HEK293 (cell line): ENCODE results near the gene CHST1.

Experiments
- CTCF ChIA-PET: fragments of 350-600 bp; formaldehyde crosslinking; extraction: SDS; loops from one replicate; lab custom pipeline; 2021; ENCODE audit warnings: antibody characterized with exemption; lab: Yijun Ruan, JAX
- POLR2A ChIA-PET: fragments of 300-600 bp; formaldehyde crosslinking; extraction: SDS; loops from one replicate; lab custom pipeline; 2020; ENCODE audit warnings: antibody characterized with exemption, inconsistent platforms; lab: Yijun Ruan, JAX
- H3K27ac ChIP-seq: fragments of 200-500 bp; sonication (Bioruptor generic); 2 replicates; pipeline ENCODE4 v1.5.1; 2014; ENCODE audit warnings: low read depth, low read length, control low read depth, inconsistent platforms; ENCODE audit errors: extremely low read depth
- H3K36me3 ChIP-seq, 2 experiments: fragments of 200-500 bp in 1 of 2; sonication (Bioruptor generic) in 1 of 2; 1 replicate in 1 of 2; 2 replicates in 1 of 2; pipeline ENCODE4 v1.5.1; 2014 to 2017; ENCODE audit warnings: inconsistent platforms in 2 of 2, low read length in 2 of 2; ENCODE audit not compliant: control insufficient read depth in 2 of 2, insufficient read depth in 1 of 2
- H3K4me1 ChIP-seq: fragments of 200-500 bp; sonication (Bioruptor generic); 2 replicates; pipeline ENCODE4 v1.5.1; 2014; ENCODE audit warnings: mild to moderate bottlenecking, low read length, inconsistent platforms; ENCODE audit not compliant: control insufficient read depth, insufficient read depth
- H3K4me3 ChIP-seq: 2 replicates; pipeline ENCODE4 v1.5.1; 2011; ENCODE audit warnings: low read depth, mild to moderate bottlenecking, control low read depth, low read length, moderate library complexity
- H3K9me3 ChIP-seq: fragments of 200-500 bp; sonication (Bioruptor generic); 2 replicates; pipeline ENCODE4 v1.5.1; 2014; ENCODE audit warnings: low read depth, low read length, inconsistent platforms; ENCODE audit not compliant: control insufficient read depth, insufficient read depth
- KLF9 ChIP-seq: fragments of 450-650 bp; formaldehyde crosslinking; IDR thresholded peaks from 2 replicates; pipeline ENCODE4 v1.5.1; 2016; ENCODE audit warnings: missing biosample characterization, missing genetic modification characterization, low read depth
- MYNN ChIP-seq: fragments of 450-650 bp; formaldehyde crosslinking; IDR thresholded peaks from 2 replicates; pipeline ENCODE4 v1.5.1; 2016; ENCODE audit warnings: missing biosample characterization, missing genetic modification characterization, borderline replicate concordance
- OSR2 ChIP-seq: fragments of 450-650 bp; formaldehyde crosslinking; IDR thresholded peaks from 2 replicates; pipeline ENCODE4 v1.5.1; 2016; ENCODE audit warnings: missing biosample characterization, missing genetic modification characterization
- YY1 ChIP-seq: fragments of 450-650 bp; formaldehyde crosslinking; IDR thresholded peaks from 2 replicates; pipeline ENCODE4 v1.5.1; 2018; ENCODE audit warnings: missing biosample characterization, missing genetic modification characterization
- ZEB2 ChIP-seq: fragments of 450-650 bp; formaldehyde crosslinking; IDR thresholded peaks from 2 replicates; pipeline ENCODE4 v1.5.1; 2016; ENCODE audit warnings: missing biosample characterization, missing genetic modification characterization
- ZFP3 ChIP-seq: fragments of 450-650 bp; formaldehyde crosslinking; IDR thresholded peaks from 2 replicates; pipeline ENCODE4 v1.5.1; 2016; ENCODE audit warnings: low read depth, missing biosample characterization, missing genetic modification characterization
- ZIC2 ChIP-seq: fragments of 450-650 bp; formaldehyde crosslinking; IDR thresholded peaks from 2 replicates; pipeline ENCODE4 v1.5.1; 2016; ENCODE audit warnings: missing biosample characterization, missing genetic modification characterization
- ZNF10 ChIP-seq: fragments of 450-650 bp; formaldehyde crosslinking; IDR thresholded peaks from 2 replicates; pipeline ENCODE4 v1.5.1; 2017; ENCODE audit warnings: missing biosample characterization, missing genetic modification characterization
- ZNF175 ChIP-seq: fragments of 450-650 bp; formaldehyde crosslinking; IDR thresholded peaks from 2 replicates; pipeline ENCODE4 v1.5.1; 2016; ENCODE audit warnings: missing biosample characterization, missing genetic modification characterization
- ZNF2 ChIP-seq: fragments of 450-650 bp; formaldehyde crosslinking; IDR thresholded peaks from 2 replicates; pipeline ENCODE4 v1.5.1; 2016; ENCODE audit warnings: missing biosample characterization, missing genetic modification characterization
- ZNF324 ChIP-seq: fragments of 450-650 bp; formaldehyde crosslinking; IDR thresholded peaks from 2 replicates; pipeline ENCODE4 v1.5.1; 2016; ENCODE audit warnings: missing biosample characterization, missing genetic modification characterization
- ZNF341 ChIP-seq: fragments of 450-650 bp; formaldehyde crosslinking; IDR thresholded peaks from 2 replicates; pipeline ENCODE4; 2016; ENCODE audit warnings: low read depth, missing biosample characterization, missing genetic modification characterization
- ZNF350 ChIP-seq: fragments of 450-650 bp; formaldehyde crosslinking; IDR thresholded peaks from 2 replicates; pipeline ENCODE4 v1.5.0; 2017; ENCODE audit warnings: missing biosample characterization, mild to moderate bottlenecking, missing genetic modification characterization
- ZNF426 ChIP-seq: fragments of 450-650 bp; formaldehyde crosslinking; IDR thresholded peaks from 2 replicates; pipeline ENCODE4 v1.5.1; 2017; ENCODE audit warnings: missing biosample characterization, missing genetic modification characterization, mild to moderate bottlenecking, inconsistent platforms, moderate library complexity
- ZNF549 ChIP-seq: fragments of 450-650 bp; IDR thresholded peaks from 2 replicates; pipeline ENCODE4 v1.5.1; 2018; ENCODE audit warnings: missing biosample characterization, missing genetic modification characterization, mild to moderate bottlenecking, inconsistent platforms, moderate library complexity
- ZNF558 ChIP-seq: fragments of 450-650 bp; formaldehyde crosslinking; IDR thresholded peaks from 2 replicates; pipeline ENCODE4 v1.5.1; 2016; ENCODE audit warnings: missing biosample characterization, missing genetic modification characterization
- ZNF596 ChIP-seq: fragments of 450-650 bp; IDR thresholded peaks from 2 replicates; pipeline ENCODE4 v1.5.0; 2018; ENCODE audit warnings: missing biosample characterization, mild to moderate bottlenecking, missing genetic modification characterization, moderate library complexity
- ZNF600 ChIP-seq: fragments of 450-650 bp; formaldehyde crosslinking; IDR thresholded peaks from 2 replicates; pipeline ENCODE4 v1.5.1; 2016; ENCODE audit warnings: missing biosample characterization, missing genetic modification characterization
- TF ChIP-seq, protein P1 (sequence below): fragments of 450-650 bp; formaldehyde crosslinking; IDR thresholded peaks from 2 replicates; pipeline ENCODE4 v1.5.1; 2016; ENCODE audit warnings: missing biosample characterization, missing genetic modification characterization, borderline replicate concordance
- TF ChIP-seq, protein P2 (sequence below): fragments of 450-650 bp; formaldehyde crosslinking; IDR thresholded peaks from 2 replicates; pipeline ENCODE4 v1.5.0; 2017; ENCODE audit warnings: missing biosample characterization, missing genetic modification characterization, borderline replicate concordance
- TF ChIP-seq, protein P3 (sequence below): fragments of 450-650 bp; formaldehyde crosslinking; IDR thresholded peaks from 2 replicates; pipeline ENCODE4 v1.5.1; 2017; ENCODE audit warnings: missing biosample characterization, missing genetic modification characterization
- TF ChIP-seq, protein P4 (sequence below): fragments of 450-650 bp; formaldehyde crosslinking; IDR thresholded peaks from 2 replicates; pipeline ENCODE4 v1.5.1; 2017; ENCODE audit warnings: missing biosample characterization, missing genetic modification characterization
- TF ChIP-seq, protein P5 (sequence below): fragments of 450-650 bp; formaldehyde crosslinking; IDR thresholded peaks from 2 replicates; pipeline ENCODE4 v1.5.1; 2016; ENCODE audit warnings: missing biosample characterization, missing genetic modification characterization
- TF ChIP-seq, protein P6 (sequence below): fragments of 450-650 bp; formaldehyde crosslinking; IDR thresholded peaks from 2 replicates; pipeline ENCODE4 v1.5.1; 2016; ENCODE audit warnings: missing biosample characterization, missing genetic modification characterization

Gene CHST1

DNA sequence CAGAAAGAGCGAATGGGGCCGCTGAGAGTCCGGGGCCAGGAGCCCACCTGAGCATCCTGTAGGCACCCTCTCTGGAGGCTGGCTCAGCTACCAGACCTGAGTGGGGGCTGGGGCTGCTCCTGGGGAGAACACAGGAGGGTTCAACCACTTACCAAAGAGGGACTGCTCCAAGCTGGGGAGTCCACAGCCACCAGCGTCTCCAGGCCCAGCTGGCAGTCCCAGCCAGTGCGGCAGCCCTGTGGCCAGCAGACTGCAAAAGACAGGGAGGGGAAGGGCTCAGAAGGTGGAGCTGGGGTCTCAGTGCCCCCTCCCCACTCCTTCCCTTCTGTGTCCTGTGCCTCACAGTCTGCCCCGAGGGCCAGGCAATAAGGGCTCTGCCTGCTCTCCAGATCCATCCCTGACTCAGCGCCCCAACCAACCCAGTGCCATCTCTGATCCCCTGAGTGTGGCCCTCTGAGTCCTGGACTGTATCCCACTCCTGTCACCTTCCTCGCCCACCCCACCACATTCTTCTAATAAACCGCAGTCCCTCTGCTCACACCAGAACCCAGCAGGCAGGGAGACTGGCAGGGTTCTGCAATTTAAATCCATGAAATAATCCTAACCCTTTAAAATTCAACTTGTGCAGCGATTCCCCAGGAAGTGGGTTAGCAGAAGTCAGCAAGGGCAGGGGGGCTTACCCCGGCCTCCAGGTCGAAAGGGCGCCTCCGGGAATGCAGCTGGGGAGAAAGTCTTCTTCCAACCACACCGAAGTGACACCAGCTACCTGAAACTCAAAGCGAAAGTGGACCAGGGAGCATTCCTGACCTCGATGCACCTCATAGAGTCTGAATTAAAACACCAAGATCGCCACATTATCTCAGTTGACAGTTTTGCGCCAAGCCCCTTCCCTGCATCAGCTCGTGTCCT lies 13.3 kb downstream of the CHST1 start:
- CTCF ChIA-PET: interaction anchor here (0.8 to 6.8 kb wide), 3 partner anchors 10 to 279 kb away, joined by 3 to 97 read pairs (median 5); no protein-coding TSS in a partner anchor
- no peaks in the 10 kb centered on the region for H3K4me1 ChIP-seq
- POLR2A ChIA-PET: no interaction called here

DNA sequence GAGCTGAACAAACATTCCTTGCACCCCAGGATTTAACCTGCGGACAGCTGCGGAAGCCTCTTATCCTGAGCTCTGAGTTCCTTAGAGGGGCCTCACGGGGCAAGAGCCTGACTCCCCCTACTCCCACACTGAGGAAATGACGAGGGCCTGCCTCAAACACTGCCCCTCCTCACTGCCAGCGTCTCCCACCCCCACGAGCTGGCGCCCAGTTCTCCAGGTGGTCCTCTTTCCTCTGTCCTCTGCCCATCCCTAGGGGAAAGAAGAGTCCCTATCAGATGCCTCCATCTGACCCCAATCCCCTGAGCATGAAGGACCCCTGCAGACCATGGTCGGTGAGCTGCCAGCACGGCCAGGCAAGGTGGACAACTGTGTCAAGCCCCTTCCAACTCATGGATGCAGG lies 14.3 kb downstream of the CHST1 start:
- H3K36me3 ChIP-seq: no peaks in the 10 kb centered on the region
- ChIA-PET CTCF (no interaction called here), POLR2A (no interaction called here)
- H3K4me3 ChIP-seq: no peak overlapping the region
- no peak overlapping the region for H3K27ac ChIP-seq
- H3K4me1 ChIP-seq: no peaks in the 10 kb centered on the region
- H3K9me3 ChIP-seq: no peaks in the 10 kb centered on the region
- TF ChIP-seq MYNN (no peak), ZNF2 (no peak), ZNF341 (tag by site-specific recombination) (no peak), ZNF175 (tag by site-specific recombination) (no peak), ZEB2 (tag by site-specific recombination) (no peak), ZNF426 (tag by site-specific recombination) (no peak), ZNF10 (tag by site-specific recombination) (no peak), OSR2 (tag by site-specific recombination) (no peak), KLF9 (tag by site-specific recombination) (no peak)
- TF ChIP-seq, protein P1, sequence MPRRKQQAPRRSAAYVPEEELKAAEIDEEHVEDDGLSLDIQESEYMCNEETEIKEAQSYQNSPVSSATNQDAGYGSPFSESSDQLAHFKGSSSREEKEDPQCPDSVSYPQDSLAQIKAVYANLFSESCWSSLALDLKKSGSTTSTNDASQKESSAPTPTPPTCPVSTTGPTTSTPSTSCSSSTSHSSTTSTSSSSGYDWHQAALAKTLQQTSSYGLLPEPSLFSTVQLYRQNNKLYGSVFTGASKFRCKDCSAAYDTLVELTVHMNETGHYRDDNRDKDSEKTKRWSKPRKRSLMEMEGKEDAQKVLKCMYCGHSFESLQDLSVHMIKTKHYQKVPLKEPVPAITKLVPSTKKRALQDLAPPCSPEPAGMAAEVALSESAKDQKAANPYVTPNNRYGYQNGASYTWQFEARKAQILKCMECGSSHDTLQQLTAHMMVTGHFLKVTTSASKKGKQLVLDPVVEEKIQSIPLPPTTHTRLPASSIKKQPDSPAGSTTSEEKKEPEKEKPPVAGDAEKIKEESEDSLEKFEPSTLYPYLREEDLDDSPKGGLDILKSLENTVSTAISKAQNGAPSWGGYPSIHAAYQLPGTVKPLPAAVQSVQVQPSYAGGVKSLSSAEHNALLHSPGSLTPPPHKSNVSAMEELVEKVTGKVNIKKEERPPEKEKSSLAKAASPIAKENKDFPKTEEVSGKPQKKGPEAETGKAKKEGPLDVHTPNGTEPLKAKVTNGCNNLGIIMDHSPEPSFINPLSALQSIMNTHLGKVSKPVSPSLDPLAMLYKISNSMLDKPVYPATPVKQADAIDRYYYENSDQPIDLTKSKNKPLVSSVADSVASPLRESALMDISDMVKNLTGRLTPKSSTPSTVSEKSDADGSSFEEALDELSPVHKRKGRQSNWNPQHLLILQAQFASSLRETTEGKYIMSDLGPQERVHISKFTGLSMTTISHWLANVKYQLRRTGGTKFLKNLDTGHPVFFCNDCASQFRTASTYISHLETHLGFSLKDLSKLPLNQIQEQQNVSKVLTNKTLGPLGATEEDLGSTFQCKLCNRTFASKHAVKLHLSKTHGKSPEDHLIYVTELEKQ (tag by site-specific recombination): no peak
- TF ChIP-seq, protein P2, sequence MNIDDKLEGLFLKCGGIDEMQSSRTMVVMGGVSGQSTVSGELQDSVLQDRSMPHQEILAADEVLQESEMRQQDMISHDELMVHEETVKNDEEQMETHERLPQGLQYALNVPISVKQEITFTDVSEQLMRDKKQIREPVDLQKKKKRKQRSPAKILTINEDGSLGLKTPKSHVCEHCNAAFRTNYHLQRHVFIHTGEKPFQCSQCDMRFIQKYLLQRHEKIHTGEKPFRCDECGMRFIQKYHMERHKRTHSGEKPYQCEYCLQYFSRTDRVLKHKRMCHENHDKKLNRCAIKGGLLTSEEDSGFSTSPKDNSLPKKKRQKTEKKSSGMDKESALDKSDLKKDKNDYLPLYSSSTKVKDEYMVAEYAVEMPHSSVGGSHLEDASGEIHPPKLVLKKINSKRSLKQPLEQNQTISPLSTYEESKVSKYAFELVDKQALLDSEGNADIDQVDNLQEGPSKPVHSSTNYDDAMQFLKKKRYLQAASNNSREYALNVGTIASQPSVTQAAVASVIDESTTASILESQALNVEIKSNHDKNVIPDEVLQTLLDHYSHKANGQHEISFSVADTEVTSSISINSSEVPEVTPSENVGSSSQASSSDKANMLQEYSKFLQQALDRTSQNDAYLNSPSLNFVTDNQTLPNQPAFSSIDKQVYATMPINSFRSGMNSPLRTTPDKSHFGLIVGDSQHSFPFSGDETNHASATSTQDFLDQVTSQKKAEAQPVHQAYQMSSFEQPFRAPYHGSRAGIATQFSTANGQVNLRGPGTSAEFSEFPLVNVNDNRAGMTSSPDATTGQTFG: no peak
- TF ChIP-seq, protein P3, sequence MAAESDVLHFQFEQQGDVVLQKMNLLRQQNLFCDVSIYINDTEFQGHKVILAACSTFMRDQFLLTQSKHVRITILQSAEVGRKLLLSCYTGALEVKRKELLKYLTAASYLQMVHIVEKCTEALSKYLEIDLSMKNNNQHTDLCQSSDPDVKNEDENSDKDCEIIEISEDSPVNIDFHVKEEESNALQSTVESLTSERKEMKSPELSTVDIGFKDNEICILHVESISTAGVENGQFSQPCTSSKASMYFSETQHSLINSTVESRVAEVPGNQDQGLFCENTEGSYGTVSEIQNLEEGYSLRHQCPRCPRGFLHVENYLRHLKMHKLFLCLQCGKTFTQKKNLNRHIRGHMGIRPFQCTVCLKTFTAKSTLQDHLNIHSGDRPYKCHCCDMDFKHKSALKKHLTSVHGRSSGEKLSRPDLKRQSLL (tag by site-specific recombination): no peak

More for the DNA sequence above, 13.3 kb downstream of the CHST1 start:
- TF ChIP-seq ZIC2 (tag by site-specific recombination) (no peak), KLF9 (tag by site-specific recombination) (no peak), ZNF324 (no peak), ZNF549 (tag by site-specific recombination) (no peak), ZNF350 (no peak), ZFP3 (tag by site-specific recombination) (no peak), YY1 (tag by site-specific recombination) (no peak), ZNF10 (tag by site-specific recombination) (no peak), ZNF558 (no peak), ZNF600 (tag by site-specific recombination) (no peak), ZNF596 (tag by site-specific recombination) (no peak)
- TF ChIP-seq, protein P4, sequence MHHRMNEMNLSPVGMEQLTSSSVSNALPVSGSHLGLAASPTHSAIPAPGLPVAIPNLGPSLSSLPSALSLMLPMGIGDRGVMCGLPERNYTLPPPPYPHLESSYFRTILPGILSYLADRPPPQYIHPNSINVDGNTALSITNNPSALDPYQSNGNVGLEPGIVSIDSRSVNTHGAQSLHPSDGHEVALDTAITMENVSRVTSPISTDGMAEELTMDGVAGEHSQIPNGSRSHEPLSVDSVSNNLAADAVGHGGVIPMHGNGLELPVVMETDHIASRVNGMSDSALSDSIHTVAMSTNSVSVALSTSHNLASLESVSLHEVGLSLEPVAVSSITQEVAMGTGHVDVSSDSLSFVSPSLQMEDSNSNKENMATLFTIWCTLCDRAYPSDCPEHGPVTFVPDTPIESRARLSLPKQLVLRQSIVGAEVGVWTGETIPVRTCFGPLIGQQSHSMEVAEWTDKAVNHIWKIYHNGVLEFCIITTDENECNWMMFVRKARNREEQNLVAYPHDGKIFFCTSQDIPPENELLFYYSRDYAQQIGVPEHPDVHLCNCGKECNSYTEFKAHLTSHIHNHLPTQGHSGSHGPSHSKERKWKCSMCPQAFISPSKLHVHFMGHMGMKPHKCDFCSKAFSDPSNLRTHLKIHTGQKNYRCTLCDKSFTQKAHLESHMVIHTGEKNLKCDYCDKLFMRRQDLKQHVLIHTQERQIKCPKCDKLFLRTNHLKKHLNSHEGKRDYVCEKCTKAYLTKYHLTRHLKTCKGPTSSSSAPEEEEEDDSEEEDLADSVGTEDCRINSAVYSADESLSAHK (tag by site-specific recombination): no peak
- TF ChIP-seq, protein P5, sequence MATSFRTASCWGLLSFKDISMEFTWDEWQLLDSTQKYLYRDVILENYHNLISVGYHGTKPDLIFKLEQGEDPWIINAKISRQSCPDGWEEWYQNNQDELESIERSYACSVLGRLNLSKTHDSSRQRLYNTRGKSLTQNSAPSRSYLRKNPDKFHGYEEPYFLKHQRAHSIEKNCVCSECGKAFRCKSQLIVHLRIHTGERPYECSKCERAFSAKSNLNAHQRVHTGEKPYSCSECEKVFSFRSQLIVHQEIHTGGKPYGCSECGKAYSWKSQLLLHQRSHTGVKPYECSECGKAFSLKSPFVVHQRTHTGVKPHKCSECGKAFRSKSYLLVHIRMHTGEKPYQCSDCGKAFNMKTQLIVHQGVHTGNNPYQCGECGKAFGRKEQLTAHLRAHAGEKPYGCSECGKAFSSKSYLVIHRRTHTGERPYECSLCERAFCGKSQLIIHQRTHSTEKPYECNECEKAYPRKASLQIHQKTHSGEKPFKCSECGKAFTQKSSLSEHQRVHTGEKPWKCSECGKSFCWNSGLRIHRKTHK (tag by site-specific recombination): no peak
- TF ChIP-seq, protein P6, sequence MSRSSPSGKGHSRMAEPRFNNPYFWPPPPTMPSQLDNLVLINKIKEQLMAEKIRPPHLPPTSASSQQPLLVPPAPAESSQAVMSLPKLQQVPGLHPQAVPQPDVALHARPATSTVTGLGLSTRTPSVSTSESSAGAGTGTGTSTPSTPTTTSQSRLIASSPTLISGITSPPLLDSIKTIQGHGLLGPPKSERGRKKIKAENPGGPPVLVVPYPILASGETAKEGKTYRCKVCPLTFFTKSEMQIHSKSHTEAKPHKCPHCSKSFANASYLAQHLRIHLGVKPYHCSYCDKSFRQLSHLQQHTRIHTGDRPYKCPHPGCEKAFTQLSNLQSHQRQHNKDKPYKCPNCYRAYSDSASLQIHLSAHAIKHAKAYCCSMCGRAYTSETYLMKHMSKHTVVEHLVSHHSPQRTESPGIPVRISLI: no peak
- Histone ChIP-seq H3K36me3 (no peaks in the 10 kb centered on the region), H3K27ac (no peak overlapping the region), H3K4me3 (no peak overlapping the region), H3K9me3 (no peaks in the 10 kb centered on the region)
